HG02852 (cell line): Measurements from ENCODE around the gene CXCL3.

Source experiments
- ATAC-seq: cut with Tn5 transposase; IDR thresholded peaks from one replicate; pipeline ENCODE4 v1.9.1; 2021; ENCODE audit warnings: mild to moderate bottlenecking, moderate library complexity; ENCODE audit not compliant: unreplicated experiment

The CXCL3 gene

DNA sequence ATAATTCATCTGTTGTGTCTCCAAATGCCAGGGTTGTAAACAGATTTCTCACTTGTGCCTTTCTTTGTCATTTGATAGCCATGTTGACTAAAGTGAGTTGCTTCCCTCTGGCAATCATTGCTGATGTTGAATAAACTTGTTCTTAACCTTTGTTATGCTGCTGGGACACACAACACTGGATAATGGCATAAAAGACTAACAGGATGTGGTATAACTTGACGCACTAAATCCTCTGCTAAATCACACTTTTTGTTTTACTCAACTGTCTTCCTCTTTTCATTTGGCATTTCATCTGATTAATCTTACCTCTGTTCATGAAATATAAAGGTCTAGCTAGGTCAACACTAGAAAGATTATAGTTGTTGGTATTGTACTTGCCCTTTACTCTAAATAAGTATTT lies 22.4 kb downstream of the CXCL3 start:
- no peak for ATAC-seq

DNA sequence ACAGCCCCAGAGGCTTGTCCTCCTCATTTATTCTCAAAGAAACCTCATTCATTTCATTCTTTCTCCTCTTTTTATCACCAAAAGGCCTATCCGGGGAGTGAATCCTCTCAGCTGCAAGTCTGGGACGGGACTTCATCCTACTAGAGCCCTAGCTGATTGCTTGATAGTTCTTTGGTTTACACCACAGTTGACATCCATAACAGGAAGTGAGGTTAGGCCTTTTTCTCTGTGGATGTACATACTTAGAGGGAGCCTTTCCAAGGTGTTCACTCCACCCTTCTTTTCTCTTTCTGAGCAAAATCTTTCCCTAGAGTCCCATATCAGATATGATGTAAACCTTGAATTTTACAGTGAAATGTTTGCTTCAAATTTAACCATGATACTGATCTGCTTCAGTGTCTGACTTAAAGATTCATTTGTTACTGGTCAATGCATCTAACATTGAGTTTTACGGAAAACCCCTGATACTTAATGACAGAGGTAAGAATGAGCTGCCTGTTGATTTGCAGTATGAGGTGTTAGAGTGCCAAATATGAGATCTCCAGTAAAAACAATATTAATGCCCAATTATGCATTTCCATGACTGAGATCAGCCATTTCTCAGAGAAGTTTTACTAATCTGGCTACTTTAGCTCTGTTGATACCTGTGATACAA lies 23.2 kb downstream of the CXCL3 start:
- no peak for ATAC-seq

DNA sequence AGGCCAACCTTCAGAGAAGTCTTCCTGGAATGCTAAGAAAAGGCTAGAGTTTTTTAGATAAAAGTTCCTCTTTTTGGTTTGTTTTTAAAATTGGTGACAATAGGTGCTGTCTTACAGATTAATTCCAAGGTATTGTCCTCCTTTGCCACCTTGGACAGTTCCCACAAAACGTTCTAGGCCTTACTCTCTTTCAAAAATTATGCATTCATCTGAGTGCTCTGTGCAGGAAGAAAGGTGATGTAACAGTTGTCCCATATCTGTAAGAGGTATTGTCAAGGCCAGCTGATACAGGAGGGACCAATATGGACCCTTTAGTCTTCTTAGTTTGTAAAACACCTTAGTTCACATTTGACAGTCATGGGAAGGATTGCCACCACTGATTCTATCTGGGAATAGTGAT lies 24.2 kb downstream of the CXCL3 start:
- no peak for ATAC-seq

DNA sequence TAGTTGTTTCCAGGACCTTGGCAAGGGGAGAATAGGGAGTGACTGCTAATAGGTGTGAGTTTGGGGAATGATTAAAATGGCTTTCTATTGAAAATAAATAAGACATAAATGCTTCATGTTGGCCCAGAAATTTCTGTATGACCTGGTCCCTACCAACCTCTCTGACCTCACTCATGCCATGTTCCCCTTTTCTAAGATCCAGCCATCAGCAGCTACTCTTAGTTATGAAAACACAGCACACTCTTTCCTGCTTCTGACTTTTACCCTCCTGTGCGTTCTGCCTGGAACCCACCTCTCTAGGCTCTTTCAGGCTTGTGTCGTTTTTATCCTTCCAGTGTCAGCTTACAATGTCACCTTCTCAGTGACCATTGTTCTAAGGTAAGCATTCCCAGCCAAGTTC lies 25.2 kb downstream of the CXCL3 start:
- no peak for ATAC-seq

DNA sequence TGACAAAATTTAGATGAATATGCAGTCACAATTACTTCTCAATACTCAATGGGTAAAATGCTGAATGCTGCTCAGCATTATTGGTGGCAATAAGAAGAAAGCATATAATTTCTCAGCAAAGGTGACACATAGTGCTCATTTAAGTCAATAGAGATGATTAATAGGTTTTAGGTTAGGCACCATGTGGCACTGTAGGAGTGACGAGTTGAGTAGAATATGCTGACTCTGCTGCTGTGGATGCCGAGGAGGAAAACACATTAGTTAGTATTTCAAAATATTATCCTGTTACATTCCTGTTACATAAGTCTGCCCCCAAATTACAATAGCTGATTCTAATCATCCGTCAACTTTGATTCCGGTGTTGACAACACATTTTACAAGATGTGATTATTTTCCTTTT lies 26.4 kb downstream of the CXCL3 start:
- ATAC-seq: no peak

DNA sequence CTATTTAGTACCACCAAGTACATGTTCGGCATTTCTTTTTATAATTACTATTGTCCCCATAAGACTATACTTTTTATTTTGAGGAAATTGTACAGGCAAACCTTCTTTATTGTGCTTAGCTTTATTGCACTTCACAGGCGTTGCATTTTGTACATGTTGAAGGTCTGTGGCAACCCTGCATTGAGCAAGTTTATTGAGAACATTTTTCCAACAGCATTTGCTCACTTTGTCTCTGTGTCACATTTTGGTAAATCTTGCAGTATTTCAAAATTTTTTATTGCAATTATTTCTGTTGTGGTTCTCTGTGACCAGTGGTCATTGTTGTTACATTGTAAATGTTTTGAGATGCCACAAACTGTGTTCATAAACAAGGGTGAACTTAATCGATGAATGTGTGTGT lies 29.2 kb downstream of the CXCL3 start:
- ATAC-seq: no peak

DNA sequence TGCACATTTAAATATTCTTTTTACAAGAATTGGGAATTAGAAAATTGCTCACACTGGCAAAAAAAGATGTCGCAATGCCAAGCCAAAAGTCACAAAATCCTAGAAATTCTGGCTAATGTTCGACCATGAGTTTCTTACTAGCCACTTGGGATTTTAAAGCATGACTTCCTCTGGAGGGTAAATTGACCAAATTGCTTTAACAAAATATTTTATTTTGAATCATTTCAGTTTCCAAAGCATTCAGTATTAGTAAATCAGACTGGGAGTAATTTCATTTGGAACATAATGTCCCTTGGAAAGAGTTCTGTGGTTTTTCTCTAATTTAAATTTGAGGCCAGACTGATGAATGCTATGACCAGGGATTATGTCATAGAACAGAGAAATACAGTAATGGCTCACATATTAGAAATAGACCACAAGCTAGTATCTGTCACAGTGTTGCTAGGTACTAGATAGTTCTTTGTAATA lies 32.4 kb downstream of the CXCL3 start:
- ATAC-seq: no peak

DNA sequence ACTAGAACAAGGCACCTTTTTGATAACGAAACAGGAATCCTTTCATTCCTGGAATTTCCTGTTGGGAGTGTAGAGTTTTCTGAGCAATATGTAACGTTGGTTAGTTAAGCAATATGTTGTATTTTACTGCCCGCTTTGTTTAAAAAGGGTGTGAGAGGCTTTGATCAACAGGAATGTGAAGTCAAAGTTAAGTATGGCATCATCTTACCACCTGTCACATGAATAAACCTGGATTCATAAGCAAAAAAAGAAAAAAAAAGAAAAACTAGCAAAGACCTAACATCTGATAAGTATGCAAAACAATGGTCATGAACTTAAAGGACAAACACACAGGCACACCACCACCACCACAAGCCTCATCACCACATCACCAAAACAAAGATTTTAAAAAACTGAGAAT lies 33.0 kb downstream of the CXCL3 start:
- ATAC-seq: no peak

DNA sequence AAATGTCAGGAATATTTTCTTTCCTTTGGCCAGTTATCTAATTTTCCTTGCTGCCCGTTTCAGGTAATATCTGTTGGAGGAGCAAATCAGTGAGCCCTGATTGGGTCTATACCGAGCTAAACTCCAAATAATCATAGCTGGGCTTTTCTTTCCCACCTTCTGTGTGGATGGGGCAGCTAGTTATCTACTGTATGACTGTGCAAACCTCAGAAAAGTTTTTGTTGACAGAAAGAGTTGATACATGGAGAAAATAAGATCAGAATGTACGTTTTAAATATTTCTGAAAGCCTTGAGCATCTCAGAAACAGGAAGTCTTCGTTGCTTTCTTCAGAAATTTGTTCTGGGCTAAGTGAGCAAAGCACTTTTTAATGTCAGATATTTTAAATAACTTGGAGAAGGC lies 33.8 kb downstream of the CXCL3 start:
- ATAC-seq: no peak

DNA sequence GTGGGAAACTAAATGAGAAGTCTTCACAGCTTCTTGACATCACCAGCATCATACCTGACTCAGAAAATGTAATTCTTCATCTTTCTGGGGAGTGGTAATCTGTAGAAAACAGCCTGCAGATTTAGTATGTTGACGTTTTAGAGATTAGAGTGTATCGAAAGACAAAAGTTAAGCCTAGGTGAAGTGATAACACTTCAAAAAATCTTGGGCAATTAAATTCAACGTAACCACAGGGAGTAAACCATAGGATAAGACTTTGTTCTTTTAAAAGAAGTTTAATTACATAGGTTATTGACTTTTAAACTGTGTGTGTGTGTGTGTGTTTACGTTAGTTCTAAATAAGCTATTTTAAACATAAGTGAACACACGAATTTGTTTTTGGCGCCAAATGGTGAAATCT lies 38.2 kb downstream of the CXCL3 start:
- no peak for ATAC-seq

DNA sequence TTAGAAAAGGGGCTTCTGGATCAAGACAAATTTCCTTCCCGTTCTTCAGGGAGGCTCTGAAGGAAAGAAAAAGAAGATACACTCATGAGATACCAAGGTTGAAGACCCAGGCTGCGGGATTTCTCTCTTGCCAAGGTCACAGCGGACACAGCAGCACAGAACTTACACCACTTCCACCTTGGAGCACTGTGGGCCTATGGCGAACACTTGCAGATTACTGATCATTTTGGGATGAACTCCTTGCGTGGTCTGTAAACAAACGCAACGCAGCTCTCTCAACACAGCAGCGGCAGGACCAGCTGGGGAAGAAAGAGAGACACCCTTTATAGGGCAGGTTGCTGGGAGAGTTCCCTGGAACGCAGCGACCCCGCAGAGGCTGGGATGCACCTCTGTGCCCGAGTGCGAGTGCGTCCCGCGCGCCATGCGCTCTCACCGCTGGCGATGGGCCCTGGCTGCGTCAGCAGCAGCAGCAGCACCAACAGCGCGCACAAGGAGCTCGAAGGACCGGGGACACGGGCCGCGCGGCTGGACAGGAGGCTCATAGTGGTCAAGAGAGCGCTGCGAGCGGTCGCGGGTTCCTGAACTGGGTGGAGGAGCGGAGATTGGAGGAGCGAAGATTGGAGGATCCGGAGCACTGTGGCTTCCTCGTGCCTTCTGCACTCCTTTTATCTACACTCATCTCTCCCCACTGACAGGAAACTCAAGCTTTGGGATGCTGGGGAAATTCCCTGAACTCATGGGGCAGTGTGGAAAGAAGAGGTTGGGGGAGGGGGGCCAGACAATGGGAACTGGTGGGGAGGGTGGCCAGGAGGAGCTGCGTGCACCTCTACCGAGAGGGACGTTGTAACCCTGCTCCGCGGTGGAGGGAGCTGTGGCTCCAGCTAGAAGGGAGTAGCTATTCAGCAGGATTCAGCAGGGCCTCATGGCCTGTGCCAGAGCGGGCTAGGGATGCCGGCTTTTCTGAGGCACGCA lies 40.2 kb downstream of the CXCL3 start, which contains the start of gene CXCL5:
CXCL5 (minus strand) TSS at position 638 of the 972 bp plus-strand sequence; CDS start at position 542, 96 bp downstream.
- ATAC-seq: no peak

DNA sequence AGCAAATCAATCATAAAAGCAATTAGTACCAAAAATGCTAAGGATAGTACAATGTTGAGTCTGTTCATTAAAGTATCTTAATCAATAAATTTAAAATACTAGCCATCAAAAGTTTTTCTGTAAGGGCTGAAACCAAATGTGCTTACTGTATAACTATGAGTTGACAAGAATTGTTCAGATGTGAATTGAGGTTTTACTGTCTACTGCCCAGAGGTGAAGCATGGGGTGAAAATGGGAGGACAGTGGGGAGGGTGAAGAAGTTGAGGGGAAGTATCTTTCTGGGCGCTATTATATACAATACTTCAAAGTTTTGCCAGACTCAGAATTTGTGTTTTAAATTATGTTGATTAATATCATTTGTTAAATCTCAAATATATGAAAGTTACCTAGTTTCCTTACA lies 46.4 kb downstream of the CXCL3 start:
- no peak for ATAC-seq

DNA sequence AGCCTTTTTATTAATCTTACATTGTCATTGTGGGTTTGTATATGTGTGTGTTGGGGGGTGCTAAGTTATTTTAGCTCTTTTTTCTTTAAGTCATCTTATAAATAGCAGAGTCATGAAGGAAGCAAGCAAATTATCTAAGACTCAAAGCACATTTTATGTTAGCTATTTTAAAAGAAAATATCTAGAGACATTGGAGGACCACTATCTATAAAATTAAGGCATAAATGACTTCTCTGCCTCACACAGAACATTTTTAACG lies 46.8 kb downstream of the CXCL3 start:
- ATAC-seq: no peak

DNA sequence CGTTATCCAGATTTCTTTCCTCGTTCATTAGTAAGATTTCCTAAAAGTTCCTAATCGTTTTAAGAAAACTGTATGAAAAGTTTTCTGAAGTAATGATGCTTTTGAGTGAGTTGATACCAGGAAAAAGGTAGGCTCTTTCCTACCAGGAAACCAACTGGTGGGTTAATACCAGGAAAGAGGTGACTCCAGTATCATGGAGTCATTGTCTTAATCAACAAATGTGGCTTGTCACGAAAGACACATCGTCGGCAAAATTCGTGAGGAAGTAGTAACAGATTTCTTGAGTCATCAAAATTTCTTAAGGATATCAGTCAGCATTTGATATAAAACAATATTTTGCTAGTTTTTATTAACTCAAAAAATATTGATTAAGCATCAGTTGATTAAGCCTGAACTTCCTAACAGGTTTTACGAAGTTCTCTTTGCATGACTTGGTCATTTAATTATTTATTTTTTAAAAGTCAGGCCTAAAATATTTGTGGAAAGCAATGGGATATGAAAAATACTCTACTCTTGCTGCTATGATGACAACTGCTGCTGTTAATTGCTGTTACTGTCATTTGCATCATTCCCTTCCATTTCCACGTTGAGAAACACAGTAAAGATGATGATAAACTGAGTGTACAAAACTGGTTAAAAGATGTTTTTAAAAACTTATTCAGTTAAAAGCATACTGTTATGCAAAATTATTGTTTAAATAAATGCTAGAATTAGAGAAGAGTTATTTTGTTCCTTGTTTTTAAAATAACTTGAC lies 47.3 kb downstream of the CXCL3 start:
- no peak for ATAC-seq

DNA sequence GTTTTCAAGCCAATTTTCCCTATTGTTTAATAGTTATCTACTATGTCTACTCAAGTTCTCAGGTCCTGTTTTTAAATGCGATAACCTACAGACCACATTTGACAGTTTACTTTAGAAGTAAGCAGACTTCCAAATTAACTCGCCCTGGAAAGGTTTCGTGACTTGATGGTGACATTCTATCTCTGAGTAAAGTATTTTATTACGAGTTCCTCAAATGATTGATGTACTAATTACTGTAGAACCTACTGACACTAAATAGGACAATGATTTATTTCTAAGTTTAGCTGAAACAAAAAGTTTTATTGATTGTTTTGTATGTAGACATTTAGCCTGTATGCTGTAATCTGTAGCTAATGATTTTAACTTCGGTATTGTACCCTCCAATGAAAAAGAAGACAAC lies 48.6 kb downstream of the CXCL3 start:
- no peak for ATAC-seq

DNA sequence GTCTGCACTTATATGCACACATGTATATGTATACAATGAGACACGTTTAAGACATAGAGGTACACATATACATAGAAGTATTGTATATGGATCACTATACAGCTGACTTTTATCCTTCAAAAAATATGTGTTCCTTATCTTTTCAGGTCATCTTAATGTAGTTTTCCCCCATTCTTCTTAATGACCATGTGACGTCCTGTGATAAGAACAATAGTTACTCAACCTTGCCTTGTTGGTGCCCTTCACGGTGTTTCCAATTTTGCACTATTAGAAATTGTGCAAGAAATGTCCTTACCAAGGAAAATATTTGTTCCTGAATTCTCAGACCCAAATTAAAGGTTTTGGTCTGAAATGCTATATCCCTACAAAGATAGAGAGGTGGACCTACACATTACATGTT lies 49.5 kb downstream of the CXCL3 start:
- ATAC-seq: no peak

DNA sequence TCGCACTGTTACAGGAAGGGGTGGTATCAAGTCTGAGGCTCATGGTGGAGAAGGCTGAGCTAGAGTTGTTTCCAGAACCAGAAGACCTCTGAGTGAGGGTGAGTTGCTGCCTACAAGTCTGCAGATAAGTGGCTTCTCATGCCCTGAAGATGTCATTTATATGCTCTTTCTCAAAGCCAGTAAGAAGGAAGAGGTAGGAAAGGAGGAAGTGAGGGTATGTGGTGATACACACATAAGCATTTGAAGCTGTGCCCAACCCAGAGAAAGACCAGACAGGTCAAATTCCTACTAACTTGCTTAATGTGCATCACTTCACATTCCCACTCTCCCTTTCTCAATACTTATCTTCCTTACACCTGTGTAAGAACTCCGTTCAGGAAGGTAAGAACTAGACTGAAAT lies 50.4 kb downstream of the CXCL3 start, which contains the start of gene PPBP:
PPBP (minus strand) TSS at position 130 of the 400 bp plus-strand sequence; CDS start at position 43, 87 bp downstream.
- ATAC-seq: no peak
